ENCODE measurements around the gene RUFY2.
A peak's percentile ranks its signal among the peaks of the same experiment; 100 is the strongest.

Gene RUFY2

DNA sequence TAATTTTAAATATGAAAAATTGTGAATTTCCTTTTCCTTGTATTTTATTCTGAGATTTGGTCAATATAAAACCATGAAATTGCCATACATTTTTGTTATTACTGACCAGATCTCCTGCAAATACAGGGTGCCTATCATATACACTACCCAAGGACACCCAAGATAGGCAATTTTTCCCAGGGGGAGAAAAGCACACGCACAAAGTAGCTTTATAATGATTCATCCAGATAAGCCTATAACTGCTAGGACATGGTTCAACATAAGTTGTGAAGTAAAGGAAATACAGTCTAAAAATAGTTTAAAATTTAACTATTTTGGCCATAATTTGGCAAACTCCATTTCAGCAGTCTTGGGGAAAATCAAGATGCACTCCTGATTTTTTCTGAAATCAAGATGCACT, 4.8 kb downstream of the RUFY2 start:
- H3K4me3 Mint-ChIP-seq: no peak overlapping the region
- no peaks in the 10 kb centered on the region for H3K27me3 Mint-ChIP-seq
- H3K36me3 Mint-ChIP-seq (ENCODE audit: low read depth): peaks cover 7% of the 10 kb centered on the region
- peaks cover 15% of the 10 kb centered on the region for H3K4me1 Mint-ChIP-seq
- DNase-seq (no peak), ATAC-seq (no peak)
- H3K27ac Mint-ChIP-seq: no peak overlapping the region
- H3K9me3 Mint-ChIP-seq: no peaks in the 10 kb centered on the region

DNA sequence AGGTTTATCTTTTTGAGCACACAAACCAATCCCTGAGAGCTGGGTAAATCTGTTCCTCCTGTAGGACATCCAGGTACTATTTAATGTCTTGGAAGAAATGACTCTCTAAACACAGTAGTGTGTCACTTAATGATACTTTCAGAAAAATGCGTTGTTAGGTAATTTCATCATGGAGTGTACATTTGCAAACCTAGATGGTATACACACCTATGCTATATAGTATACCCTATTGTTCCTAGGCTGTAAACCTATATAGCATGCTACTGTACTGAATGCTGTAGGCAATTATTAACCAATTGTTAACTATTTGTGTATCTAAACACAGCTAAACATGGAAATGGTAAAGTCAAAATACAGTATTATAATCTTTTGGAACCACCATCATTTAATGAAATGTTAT, 10.1 kb downstream of the RUFY2 start:
- Mint-ChIP-seq H3K9me3 (no peaks in the 10 kb centered on the region), H3K36me3 (ENCODE audit: low read depth) (peaks cover 13% of the 10 kb centered on the region), H3K4me1 (no peaks in the 10 kb centered on the region), H3K4me3 (no peak overlapping the region), H3K27ac (no peak overlapping the region), H3K27me3 (no peaks in the 10 kb centered on the region)
- DNase-seq: no peak
- no peak for ATAC-seq

GRCh38 chr10:68385740-68386139, 21.3 kb downstream of the RUFY2 start:
- ATAC-seq (no peak), DNase-seq (no peak)
- no peak overlapping the region for H3K4me3 Mint-ChIP-seq
- H3K27ac Mint-ChIP-seq: no peak overlapping the region
- H3K9me3 Mint-ChIP-seq: no peaks in the 10 kb centered on the region
- H3K36me3 Mint-ChIP-seq (ENCODE audit: low read depth): peaks cover 25% of the 10 kb centered on the region
- H3K27me3 Mint-ChIP-seq: no peaks in the 10 kb centered on the region
- no peaks in the 10 kb centered on the region for H3K4me1 Mint-ChIP-seq

DNA sequence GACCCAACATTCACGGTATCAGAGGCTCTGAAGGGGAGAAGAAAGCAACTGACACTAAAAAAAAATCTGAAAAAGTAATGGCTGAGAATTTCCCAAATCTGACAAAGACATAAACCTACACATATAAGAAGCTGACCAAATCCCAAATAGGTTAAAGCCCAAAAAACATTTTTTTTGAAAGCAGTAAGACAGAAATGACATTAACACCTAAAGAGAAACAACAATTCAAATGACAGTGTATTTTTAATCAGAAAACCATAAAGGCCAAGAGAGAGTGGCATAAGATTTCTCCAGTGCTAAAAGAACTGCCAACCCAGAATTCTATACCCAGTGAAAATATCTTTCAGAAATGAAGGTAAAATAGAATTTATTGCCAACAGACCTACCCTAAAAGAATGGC, 35.5 kb downstream of the RUFY2 start:
- Mint-ChIP-seq H3K4me1 (no peaks in the 10 kb centered on the region), H3K9me3 (peaks cover 5% of the 10 kb centered on the region), H3K36me3 (ENCODE audit: low read depth) (peaks cover 39% of the 10 kb centered on the region), H3K4me3 (no peak overlapping the region), H3K27me3 (no peaks in the 10 kb centered on the region), H3K27ac (no peak overlapping the region)
- no peak for ATAC-seq
- no peak for DNase-seq

- no peaks in the 10 kb centered on the region for H3K27me3 Mint-ChIP-seq
- no peak for ATAC-seq
- no peak overlapping the region for H3K4me3 Mint-ChIP-seq
- DNase-seq: no peak
- H3K36me3 Mint-ChIP-seq (ENCODE audit: low read depth): peaks cover 17% of the 10 kb centered on the region
- H3K9me3 Mint-ChIP-seq: no peaks in the 10 kb centered on the region
- no peaks in the 10 kb centered on the region for H3K4me1 Mint-ChIP-seq
- H3K27ac Mint-ChIP-seq: no peak overlapping the region
Observed at GRCh38 chr10:68367121-68367520, 40.0 kb downstream of the RUFY2 start.

GRCh38 chr10:68366600-68366999, 40.5 kb downstream of the RUFY2 start:
- Mint-ChIP-seq H3K27ac (no peak overlapping the region), H3K27me3 (no peaks in the 10 kb centered on the region), H3K4me1 (no peaks in the 10 kb centered on the region), H3K36me3 (ENCODE audit: low read depth) (peaks cover 15% of the 10 kb centered on the region), H3K4me3 (no peak overlapping the region), H3K9me3 (no peaks in the 10 kb centered on the region)
- DNase-seq (no peak), ATAC-seq (no peak)

DNA sequence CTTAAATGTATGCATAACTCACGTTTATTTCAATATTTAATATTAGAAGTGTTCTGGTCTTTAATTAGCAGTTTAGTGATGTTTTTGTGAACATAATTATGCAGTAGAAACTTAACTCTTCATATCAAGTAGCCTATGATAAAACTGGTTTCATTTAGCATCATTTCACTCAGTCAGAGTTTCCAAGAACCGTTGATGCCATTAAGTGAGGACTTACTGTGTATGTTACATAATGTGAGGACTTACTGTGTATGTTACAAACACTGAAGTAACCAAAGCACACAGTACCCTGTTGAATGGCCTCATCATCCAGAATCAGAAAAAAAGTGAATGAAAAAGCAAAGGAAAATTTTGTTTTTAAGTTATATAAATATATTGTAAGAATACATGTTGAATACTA, 41.5 kb downstream of the RUFY2 start:
- no peak for ATAC-seq
- DNase-seq: no peak
- Mint-ChIP-seq H3K4me3 (no peak overlapping the region), H3K36me3 (ENCODE audit: low read depth) (peaks cover 12% of the 10 kb centered on the region), H3K27ac (no peak overlapping the region), H3K4me1 (no peaks in the 10 kb centered on the region), H3K27me3 (no peaks in the 10 kb centered on the region), H3K9me3 (no peaks in the 10 kb centered on the region)

DNA sequence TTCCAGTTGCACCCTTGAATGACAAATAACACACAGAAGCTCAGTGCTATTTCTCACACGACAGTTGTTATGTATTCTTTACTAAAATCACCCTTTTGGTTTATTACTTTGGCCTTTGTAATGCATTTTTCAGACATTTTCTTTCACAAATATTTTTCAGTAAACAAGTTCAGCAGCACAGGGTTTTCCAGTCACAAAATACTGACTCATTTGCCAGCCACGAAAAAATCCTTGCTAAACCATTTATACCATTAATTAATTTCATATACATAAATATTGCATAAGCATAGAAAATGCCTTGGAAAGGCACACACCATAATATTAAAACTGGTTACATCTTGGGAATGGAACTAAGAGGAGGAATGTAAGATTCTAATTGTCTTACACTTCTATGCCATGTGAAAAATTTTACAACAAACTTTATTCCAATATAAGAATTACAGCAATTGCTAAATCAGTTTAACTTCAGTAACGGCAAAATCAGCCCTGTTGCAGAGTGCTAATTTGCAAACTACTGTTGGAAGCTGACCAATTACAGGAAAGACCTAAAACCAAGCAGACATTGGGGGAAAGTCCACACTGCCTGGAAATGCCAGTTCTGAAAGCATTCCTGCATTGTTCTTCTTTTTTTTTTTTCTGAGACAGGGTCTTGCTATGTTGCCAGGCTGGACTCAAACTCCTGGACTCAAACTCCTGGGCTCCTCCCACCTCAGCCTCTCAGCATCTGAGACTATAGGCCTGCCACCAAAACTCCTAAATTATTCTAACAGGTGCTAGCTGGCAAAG, 42.8 kb downstream of the RUFY2 start:
- no peak for ATAC-seq
- H3K36me3 Mint-ChIP-seq (ENCODE audit: low read depth): peaks cover 7% of the 10 kb centered on the region
- no peaks in the 10 kb centered on the region for H3K4me1 Mint-ChIP-seq
- H3K27ac Mint-ChIP-seq: no peak overlapping the region
- no peaks in the 10 kb centered on the region for H3K9me3 Mint-ChIP-seq
- H3K27me3 Mint-ChIP-seq: no peaks in the 10 kb centered on the region
- H3K4me3 Mint-ChIP-seq: no peak overlapping the region
- no peak for DNase-seq

DNA sequence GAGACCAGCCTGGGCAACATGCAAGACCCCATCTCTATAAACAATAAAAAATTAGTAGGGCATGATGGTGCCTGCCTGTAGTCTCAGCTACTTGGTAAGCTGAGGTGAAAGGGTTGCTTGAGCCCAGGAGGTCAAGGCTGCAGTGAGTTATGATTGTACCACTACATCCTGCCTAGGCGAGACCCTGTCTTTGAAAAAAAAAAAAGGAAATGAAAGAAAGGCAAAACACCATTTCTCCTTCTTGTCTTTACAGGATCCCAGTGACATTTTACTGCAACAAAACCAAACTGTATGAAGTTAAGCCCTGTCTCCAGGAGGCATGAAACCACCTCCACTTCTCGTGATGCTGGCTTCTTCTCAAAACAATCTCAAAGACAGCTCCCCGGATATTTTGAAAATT, 44.5 kb downstream of the RUFY2 start:
- Mint-ChIP-seq H3K27ac (no peak overlapping the region), H3K36me3 (ENCODE audit: low read depth) (peaks cover 7% of the 10 kb centered on the region), H3K4me1 (no peaks in the 10 kb centered on the region), H3K4me3 (no peak overlapping the region), H3K9me3 (no peaks in the 10 kb centered on the region), H3K27me3 (no peaks in the 10 kb centered on the region)
- ATAC-seq: no peak
- no peak for DNase-seq

- no peaks in the 10 kb centered on the region for H3K27me3 Mint-ChIP-seq
- H3K4me1 Mint-ChIP-seq: no peaks in the 10 kb centered on the region
- H3K9me3 Mint-ChIP-seq: no peaks in the 10 kb centered on the region
- H3K4me3 Mint-ChIP-seq: no peak overlapping the region
- peaks cover 13% of the 10 kb centered on the region for H3K36me3 Mint-ChIP-seq (ENCODE audit: low read depth)
- ATAC-seq: no peak
- no peak for DNase-seq
- H3K27ac Mint-ChIP-seq: no peak overlapping the region
Observed at GRCh38 chr10:68359189-68359588, 47.9 kb downstream of the RUFY2 start.

DNA sequence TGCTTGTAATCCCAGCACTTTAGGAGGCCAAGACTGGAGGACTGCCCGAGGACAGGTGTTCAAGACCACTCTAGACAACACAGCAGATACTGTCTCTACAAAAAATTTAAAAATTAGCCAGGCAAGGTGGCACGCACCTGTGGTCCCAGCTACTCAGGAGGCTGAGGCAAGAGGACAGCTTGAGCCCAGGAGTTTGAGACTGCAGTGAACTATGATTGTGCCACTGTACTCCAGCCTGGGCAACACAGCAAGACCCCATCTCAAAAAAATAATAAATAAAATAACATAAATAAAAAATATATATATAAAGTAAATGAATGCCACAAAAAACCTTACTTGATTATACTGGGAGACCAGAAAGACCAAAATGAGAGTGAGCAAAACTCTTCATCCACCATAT, 53.5 kb downstream of the RUFY2 start:
- peaks cover 5% of the 10 kb centered on the region for H3K4me1 Mint-ChIP-seq
- ATAC-seq (no peak), DNase-seq (no peak)
- H3K9me3 Mint-ChIP-seq: no peaks in the 10 kb centered on the region
- H3K36me3 Mint-ChIP-seq (ENCODE audit: low read depth): peaks cover 14% of the 10 kb centered on the region
- no peak overlapping the region for H3K27ac Mint-ChIP-seq
- H3K4me3 Mint-ChIP-seq: no peak overlapping the region
- no peaks in the 10 kb centered on the region for H3K27me3 Mint-ChIP-seq

GRCh38 chr10:68348265-68348741, 58.8 kb downstream of the RUFY2 start:
- no peak overlapping the region for H3K4me3 Mint-ChIP-seq
- H3K27me3 Mint-ChIP-seq: no peaks in the 10 kb centered on the region
- peaks cover 16% of the 10 kb centered on the region for H3K4me1 Mint-ChIP-seq
- peaks cover 26% of the 10 kb centered on the region for H3K36me3 Mint-ChIP-seq (ENCODE audit: low read depth)
- H3K27ac Mint-ChIP-seq: peak overlapping the region; percentile 60
- peak; percentile 32 for DNase-seq
- ATAC-seq: no peak
- H3K9me3 Mint-ChIP-seq: no peaks in the 10 kb centered on the region

DNA sequence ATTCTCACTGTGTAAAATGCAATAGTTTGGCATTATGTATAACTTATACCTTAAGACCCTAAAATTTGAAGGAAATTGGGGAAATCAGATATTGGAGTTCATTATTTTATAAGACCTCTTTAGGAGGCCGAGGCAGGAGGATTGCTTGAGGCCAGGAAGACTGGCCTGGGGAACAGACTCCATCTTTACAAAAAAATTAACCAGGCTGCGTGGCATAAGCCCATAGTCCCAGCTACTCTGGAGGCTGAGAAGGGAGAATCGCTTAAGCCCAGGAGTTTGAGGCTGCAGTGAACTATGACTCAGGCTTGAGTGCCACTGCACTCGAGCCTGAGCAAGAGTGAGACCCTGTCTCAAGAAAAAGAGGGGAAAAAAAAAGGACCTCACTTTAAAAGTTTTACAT, 60.3 kb downstream of the RUFY2 start:
- Mint-ChIP-seq H3K36me3 (ENCODE audit: low read depth) (peaks cover 36% of the 10 kb centered on the region), H3K4me3 (no peak overlapping the region), H3K9me3 (no peaks in the 10 kb centered on the region), H3K4me1 (peaks cover 23% of the 10 kb centered on the region), H3K27me3 (no peaks in the 10 kb centered on the region), H3K27ac (no peak overlapping the region)
- DNase-seq: no peak
- no peak for ATAC-seq

GRCh38 chr10:68345621-68346020, 61.5 kb downstream of the RUFY2 start:
- H3K4me1 Mint-ChIP-seq: peaks cover 25% of the 10 kb centered on the region
- no peaks in the 10 kb centered on the region for H3K27me3 Mint-ChIP-seq
- no peaks in the 10 kb centered on the region for H3K9me3 Mint-ChIP-seq
- DNase-seq (no peak), ATAC-seq (no peak)
- H3K27ac Mint-ChIP-seq: peak overlapping the region; percentile 57
- no peak overlapping the region for H3K4me3 Mint-ChIP-seq
- H3K36me3 Mint-ChIP-seq (ENCODE audit: low read depth): peaks cover 45% of the 10 kb centered on the region

GRCh38 chr10:68342909-68343516, 64.1 kb downstream of the RUFY2 start:
- ATAC-seq (no peak), DNase-seq (no peak)
- Mint-ChIP-seq H3K4me1 (peaks cover 25% of the 10 kb centered on the region), H3K36me3 (ENCODE audit: low read depth) (peaks cover 64% of the 10 kb centered on the region), H3K27ac (no peak overlapping the region), H3K4me3 (no peak overlapping the region), H3K27me3 (no peaks in the 10 kb centered on the region), H3K9me3 (no peaks in the 10 kb centered on the region)
